Smooth muscle cell (in vitro differentiated cells): ENCODE measurements around the gene DUSP19. TPM values are rescaled to one million over a fixed set of nuclear protein-coding genes. Genes with fewer than 3 reads are reported as not detected.

ENCODE experiments used
- DNase-seq: peaks from one replicate; lab custom pipeline; 2025; ENCODE audit not compliant: unreplicated experiment; lab: John Stamatoyannopoulos, UW
- H2AFZ ChIP-seq: fragments of 200-600 bp; sonication (generic); 2 replicates; pipeline ENCODE4 v1.6.0; 2016; ENCODE audit warnings: antibody characterized with exemption, low read depth, mild to moderate bottlenecking
- H3F3A ChIP-seq: fragments of 200-600 bp; sonication (generic); 2 replicates; pipeline ENCODE4 v1.6.0; 2017; ENCODE audit warnings: antibody characterized with exemption, low read depth
- H3K27ac ChIP-seq: fragments of 200-600 bp; sonication (generic); 2 replicates; pipeline ENCODE4 v1.5.1; 2016; ENCODE audit warnings: low read depth, mild to moderate bottlenecking
- H3K27me3 ChIP-seq: fragments of 200-600 bp; sonication (generic); 2 replicates; pipeline ENCODE4 v1.6.1; 2016; ENCODE audit warnings: low read depth, mild to moderate bottlenecking
- H3K36me3 ChIP-seq: fragments of 200-600 bp; sonication (generic); 2 replicates; pipeline ENCODE4 v1.5.1; 2016; ENCODE audit warnings: low read depth
- H3K4me1 ChIP-seq: fragments of 200-600 bp; sonication (generic); 2 replicates; pipeline ENCODE4 v1.5.1; 2016; ENCODE audit warnings: low read depth
- H3K4me2 ChIP-seq: fragments of 200-600 bp; sonication (generic); 2 replicates; pipeline ENCODE4 v1.6.0; 2016; ENCODE audit warnings: mild to moderate bottlenecking
- H3K4me3 ChIP-seq: fragments of 200-600 bp; sonication (generic); 2 replicates; pipeline ENCODE4 v1.5.1; 2016; ENCODE audit warnings: mild to moderate bottlenecking
- H3K79me2 ChIP-seq: fragments of 200-600 bp; sonication (generic); 2 replicates; pipeline ENCODE4 v1.6.0; 2016; ENCODE audit warnings: low read depth, mild to moderate bottlenecking
- H3K9ac ChIP-seq: fragments of 200-600 bp; sonication (generic); 2 replicates; pipeline ENCODE4 v1.6.0; 2016; ENCODE audit warnings: low read depth
- H3K9me3 ChIP-seq: fragments of 200-600 bp; sonication (generic); replicated peaks from 2 replicates; pipeline ENCODE4 v1.5.1; 2016; ENCODE audit warnings: low read depth
- H4K20me1 ChIP-seq: fragments of 200-600 bp; sonication (generic); 2 replicates; pipeline ENCODE4 v1.6.0; 2016; ENCODE audit warnings: low read depth
- WGBS: methylation state at CpG from one replicate; pipeline ENCODE4 v1.1.7; 2016; ENCODE audit warnings: low lambda C conversion rate; 5-methylcytosine and 5-hydroxymethylcytosine counted together
- polyA plus RNA-seq: library from polyadenylated mRNA; unstranded; fragments of >200 nt; fragmentation: Nextera tagmentation; extraction: Ambion mirVana; gene quantifications from 2 replicates; pipeline ENCODE4 v1.2.1, GENCODE V29; 2016
- total RNA-seq: library from RNA; depleted of rRNA; stranded (reverse); fragments of >200 nt; gene quantifications from 2 replicates; pipeline ENCODE4 v1.2.3, GENCODE V29; 2014
- TF ChIP-seq, protein P1 (sequence below): fragments of 200-600 bp; sonication (generic); IDR thresholded peaks from 2 replicates; pipeline ENCODE4 v1.5.1; 2017; ENCODE audit warnings: borderline replicate concordance, mild to moderate bottlenecking, antibody characterized with exemption; ENCODE audit not compliant: insufficient read depth, poor library complexity, severe bottlenecking

DUSP19 gene
- total and polyA plus RNA-seq, 2 experiments from 2014 or later, result 0.70 to 1.2 TPM

DNA sequence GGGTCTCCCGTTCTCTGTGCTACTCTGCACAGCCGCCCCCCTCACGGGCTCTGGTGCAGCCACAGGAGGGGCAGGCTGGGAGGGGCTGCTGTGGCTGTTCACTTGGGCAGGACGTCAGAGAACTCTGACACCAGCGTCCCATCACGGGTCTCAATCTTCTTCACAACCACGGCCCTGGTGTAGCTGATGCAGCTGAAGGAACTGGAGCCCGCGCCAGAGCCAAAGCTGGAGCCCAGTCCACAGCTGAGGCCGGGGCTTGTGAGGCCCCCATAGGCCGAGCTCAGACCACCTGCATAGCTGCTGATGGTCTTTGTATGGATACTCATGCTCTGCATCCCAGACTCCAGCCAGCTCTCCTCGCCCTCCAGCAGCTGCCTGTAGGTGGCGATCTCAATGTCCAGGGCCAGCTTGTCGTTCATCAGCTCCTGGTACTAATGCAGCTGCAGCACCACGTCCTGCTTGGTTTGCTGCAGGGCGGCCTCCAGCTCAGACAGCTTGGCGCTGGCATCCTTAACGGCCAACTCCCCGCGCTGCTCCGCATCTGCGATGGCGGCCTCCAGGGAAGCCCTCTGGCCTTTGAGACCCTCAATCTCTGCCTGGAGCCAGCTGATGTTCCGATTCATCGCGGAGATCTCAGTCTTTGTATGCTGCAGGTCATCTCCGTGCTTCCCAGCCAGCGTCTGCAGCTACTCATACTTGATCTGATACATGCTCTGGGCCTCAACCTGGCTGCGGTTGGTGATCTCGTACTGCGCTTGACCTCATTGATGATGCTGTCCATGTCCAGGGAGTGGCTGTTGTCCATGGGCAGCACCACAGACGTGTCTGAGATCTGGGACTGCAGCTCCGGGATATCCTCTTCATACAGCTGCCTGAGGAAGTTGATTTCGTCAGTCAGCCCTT lies 7.4 kb upstream of the DUSP19 start:
- Histone ChIP-seq H3F3A (no peaks in the 10 kb centered on the region), H4K20me1 (no peaks in the 10 kb centered on the region), H3K4me2 (no peak overlapping the region), H3K36me3 (no peaks in the 10 kb centered on the region), H3K79me2 (no peaks in the 10 kb centered on the region), H3K4me1 (no peaks in the 10 kb centered on the region), H2AFZ (no peak overlapping the region), H3K4me3 (no peak overlapping the region), H3K27me3 (peaks cover 6% of the 10 kb centered on the region), H3K27ac (no peak overlapping the region), H3K9me3 (no peaks in the 10 kb centered on the region), H3K9ac (no peak overlapping the region)
- TF ChIP-seq, protein P1, sequence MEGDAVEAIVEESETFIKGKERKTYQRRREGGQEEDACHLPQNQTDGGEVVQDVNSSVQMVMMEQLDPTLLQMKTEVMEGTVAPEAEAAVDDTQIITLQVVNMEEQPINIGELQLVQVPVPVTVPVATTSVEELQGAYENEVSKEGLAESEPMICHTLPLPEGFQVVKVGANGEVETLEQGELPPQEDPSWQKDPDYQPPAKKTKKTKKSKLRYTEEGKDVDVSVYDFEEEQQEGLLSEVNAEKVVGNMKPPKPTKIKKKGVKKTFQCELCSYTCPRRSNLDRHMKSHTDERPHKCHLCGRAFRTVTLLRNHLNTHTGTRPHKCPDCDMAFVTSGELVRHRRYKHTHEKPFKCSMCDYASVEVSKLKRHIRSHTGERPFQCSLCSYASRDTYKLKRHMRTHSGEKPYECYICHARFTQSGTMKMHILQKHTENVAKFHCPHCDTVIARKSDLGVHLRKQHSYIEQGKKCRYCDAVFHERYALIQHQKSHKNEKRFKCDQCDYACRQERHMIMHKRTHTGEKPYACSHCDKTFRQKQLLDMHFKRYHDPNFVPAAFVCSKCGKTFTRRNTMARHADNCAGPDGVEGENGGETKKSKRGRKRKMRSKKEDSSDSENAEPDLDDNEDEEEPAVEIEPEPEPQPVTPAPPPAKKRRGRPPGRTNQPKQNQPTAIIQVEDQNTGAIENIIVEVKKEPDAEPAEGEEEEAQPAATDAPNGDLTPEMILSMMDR, result peak; percentile 39
- DNase-seq, result peak; percentile 3
- WGBS, result 60% methylated on average over 34 of the region's 34 CpGs

GRCh38 chr2:183072177-183072576 lies 6.4 kb upstream of the DUSP19 start:
- Histone ChIP-seq H4K20me1 (no peaks in the 10 kb centered on the region), H3K4me1 (no peaks in the 10 kb centered on the region), H2AFZ (no peak overlapping the region), H3K9me3 (no peaks in the 10 kb centered on the region), H3K27me3 (peaks cover 6% of the 10 kb centered on the region), H3K4me3 (no peak overlapping the region), H3K27ac (no peak overlapping the region), H3K4me2 (no peak overlapping the region), H3F3A (no peaks in the 10 kb centered on the region), H3K79me2 (no peaks in the 10 kb centered on the region), H3K36me3 (no peaks in the 10 kb centered on the region), H3K9ac (no peak overlapping the region)
- DNase-seq, result no peak
- TF ChIP-seq, protein P1, result no peak
- WGBS, result 93% methylated on average over 7 of the region's 7 CpGs

GRCh38 chr2:183078163-183078463 lies 434 bp upstream of the DUSP19 start:
- peaks cover 3% of the 10 kb centered on the region for H3K4me1 ChIP-seq
- H3K9me3 ChIP-seq, result no peaks in the 10 kb centered on the region
- H3K27ac ChIP-seq, result no peak overlapping the region
- no peaks in the 10 kb centered on the region for H4K20me1 ChIP-seq
- H3K27me3 ChIP-seq, result peaks cover 6% of the 10 kb centered on the region
- H3K79me2 ChIP-seq, result no peaks in the 10 kb centered on the region
- peak overlapping the region; percentile 95 for H3K4me2 ChIP-seq
- no peak for DNase-seq
- peak overlapping the region; percentile 99 for H2AFZ ChIP-seq
- 12% methylated on average over 8 of the region's 8 CpGs for WGBS
- peak overlapping the region; percentile 77 for H3K4me3 ChIP-seq
- H3K36me3 ChIP-seq, result no peaks in the 10 kb centered on the region
- TF ChIP-seq, protein P1, result no peak
- no peaks in the 10 kb centered on the region for H3F3A ChIP-seq
- H3K9ac ChIP-seq, result peak overlapping the region; percentile 45
